WI38 (cell line): ENCODE results near the gene PEX10.

Experiments used
- H3K4me3 ChIP-seq: 2 replicates; pipeline ENCODE4 v1.5.1; 2011; ENCODE audit warnings: low read depth, mild to moderate bottlenecking, control low read depth, low read length
- CTCF ChIP-seq: IDR thresholded peaks from 2 replicates; pipeline ENCODE4 v1.5.1; 2012; ENCODE audit warnings: low read depth, mild to moderate bottlenecking, control low read depth, low read length

PEX10 gene

GRCh38 chr1:2408859-2409276 lies 3.5 kb downstream of the PEX10 start:
- no peak for TF ChIP-seq CTCF

GRCh38 chr1:2408456-2408855 lies 3.9 kb downstream of the PEX10 start:
- no peak overlapping the region for H3K4me3 ChIP-seq
- TF ChIP-seq CTCF: no peak

More at GRCh38 chr1:2408859-2409276, 3.5 kb downstream of the PEX10 start:
- H3K4me3 ChIP-seq: no peak overlapping the region

DNA sequence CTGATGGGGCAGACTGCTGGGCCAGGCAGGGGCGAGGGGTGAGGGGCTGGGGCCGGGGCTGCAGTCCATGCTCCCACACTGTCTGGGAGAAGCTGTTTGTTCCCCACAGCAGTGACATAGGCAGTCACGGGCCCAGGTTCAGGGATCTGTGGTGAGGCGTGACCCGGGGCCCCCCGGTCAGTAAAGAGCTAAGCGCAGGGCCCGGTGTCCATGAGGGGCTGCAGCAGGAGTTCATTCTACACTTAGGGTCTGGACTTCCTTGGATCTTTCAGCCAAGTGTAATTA lies 4.4 kb downstream of the PEX10 start:
- no peak for TF ChIP-seq CTCF
- no peak overlapping the region for H3K4me3 ChIP-seq

DNA sequence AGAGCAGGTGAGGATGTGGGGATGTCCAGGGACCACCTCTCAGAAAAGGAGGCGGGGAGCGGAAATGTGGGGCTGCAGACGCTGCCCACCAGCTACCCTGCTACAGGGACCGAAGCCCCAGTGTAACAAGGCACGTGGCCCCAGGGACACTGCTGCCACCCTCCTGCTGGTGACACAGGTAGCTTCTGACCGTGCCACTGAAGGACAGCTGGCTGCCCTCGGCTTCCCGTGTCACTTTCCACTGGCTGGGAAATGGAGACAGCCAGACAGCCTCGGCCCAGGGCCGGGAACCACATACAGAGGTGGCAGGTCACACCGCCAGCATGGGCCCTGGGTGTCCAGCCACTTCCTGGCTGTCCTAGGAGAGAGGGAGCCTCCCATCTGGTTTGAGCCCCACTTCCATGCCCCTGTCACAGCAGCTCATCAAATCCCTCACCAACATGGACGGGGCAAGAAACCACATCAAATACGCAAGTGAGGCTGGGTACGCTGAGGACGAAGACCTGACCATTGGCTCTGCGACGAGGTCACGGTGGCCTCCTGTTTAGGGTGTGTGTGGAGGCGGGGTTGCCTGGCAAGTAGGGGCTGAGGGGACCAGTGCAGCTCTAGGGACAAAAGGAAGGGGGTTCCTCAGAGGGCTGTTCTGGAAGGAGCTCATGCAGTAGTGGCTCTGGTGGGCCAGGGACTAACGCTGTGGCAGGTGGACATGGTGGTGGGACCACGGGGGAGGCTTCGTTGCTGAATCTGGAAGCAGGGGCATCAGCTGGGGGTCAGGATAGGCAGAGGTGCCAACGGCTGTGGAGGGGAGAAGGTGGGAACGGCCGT lies 5.0 kb downstream of the PEX10 start:
- no peak for TF ChIP-seq CTCF
- H3K4me3 ChIP-seq: no peak overlapping the region

- TF ChIP-seq CTCF: no peak
Observed at GRCh38 chr1:2406451-2407041, 5.8 kb downstream of the PEX10 start.

DNA sequence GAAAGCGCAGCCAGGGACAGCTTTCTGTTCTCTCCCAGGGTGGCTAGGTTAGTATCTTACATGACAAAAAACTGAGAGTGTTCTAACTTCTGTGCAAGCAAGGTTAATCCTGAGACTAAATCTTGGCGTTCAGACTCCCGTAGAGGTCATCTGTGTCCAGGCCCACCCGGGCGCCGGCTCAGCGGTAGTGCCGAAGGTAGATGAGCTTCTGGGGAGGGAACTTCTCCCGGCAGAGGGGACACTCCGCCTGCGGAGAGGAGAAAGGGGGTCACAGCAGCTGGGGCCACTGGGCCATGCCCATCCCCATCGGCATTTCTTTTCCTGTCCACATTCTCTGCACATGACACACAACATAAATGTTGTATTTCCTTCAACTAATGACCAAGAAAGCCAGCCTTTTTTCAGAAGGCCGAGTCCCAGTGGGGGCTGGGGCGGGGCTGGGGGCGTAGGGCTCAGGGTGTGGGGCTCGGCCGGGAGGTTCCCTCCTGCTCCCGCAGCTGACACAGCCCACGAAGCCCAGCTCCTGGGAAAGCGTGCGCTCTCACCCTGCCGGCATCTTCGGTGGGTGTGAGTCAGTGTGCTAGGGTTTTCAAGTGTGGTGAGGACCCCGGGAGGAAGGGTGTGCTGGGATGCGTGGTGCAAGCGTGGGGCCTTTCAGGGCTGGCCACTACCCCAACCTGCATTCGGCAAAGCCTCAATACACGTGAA lies 6.6 kb downstream of the PEX10 start:
- no peak for TF ChIP-seq CTCF
- no peak overlapping the region for H3K4me3 ChIP-seq

More at GRCh38 chr1:2406451-2407041, 5.8 kb downstream of the PEX10 start:
- H3K4me3 ChIP-seq: no peak overlapping the region

GRCh38 chr1:2404890-2405511 lies 7.4 kb downstream of the PEX10 start:
- no peak for TF ChIP-seq CTCF
- H3K4me3 ChIP-seq: no peak overlapping the region
